C4-2B (cell line): ENCODE results near the gene CDH19.
"Not testable (repeated sequence)": the region's sequence is repeated elsewhere in the genome, so short reads cannot be mapped to it uniquely, and the experiment has no call there.

Experiments
- H3K27ac ChIP-seq: fragments of 450-650 bp; 2 replicates; pipeline ENCODE4 v1.5.1; 2017
- CTCF ChIP-seq: fragments of 450-650 bp; conservative IDR thresholded peaks from 2 replicates; pipeline ENCODE4 v1.5.1; 2017; ENCODE audit warnings: mild to moderate bottlenecking
- ZFX ChIP-seq: fragments of 450-650 bp; IDR thresholded peaks from 2 replicates; pipeline ENCODE4 v1.6.1; 2017

CDH19 gene

GRCh38 chr18:66473882-66474281 is 130.0 kb downstream of the CDH19 start:
- TF ChIP-seq CTCF = no peak
- no peak for TF ChIP-seq ZFX
- H3K27ac ChIP-seq = no peak overlapping the region

- H3K27ac ChIP-seq = not testable (repeated sequence)
Measured at GRCh38 chr18:66466184-66466583, 137.7 kb downstream of the CDH19 start.

GRCh38 chr18:66461344-66461743 is 142.5 kb downstream of the CDH19 start:
- no peak for TF ChIP-seq CTCF
- no peak for TF ChIP-seq ZFX
- no peak overlapping the region for H3K27ac ChIP-seq

GRCh38 chr18:66457245-66457644 is 146.6 kb downstream of the CDH19 start:
- no peak overlapping the region for H3K27ac ChIP-seq
- TF ChIP-seq CTCF (no peak), ZFX (no peak)
